Caki2 (cell line): Measurements from ENCODE around the gene ARID3B. TPM values are rescaled to one million over a fixed set of nuclear protein-coding genes. Genes with fewer than 3 reads are reported as not detected.
"Not testable (repeated sequence)": the region's sequence is repeated elsewhere in the genome, so short reads cannot be mapped to it uniquely, and the experiment has no call there.

Source experiments
- DNase-seq: peaks from one replicate; pipeline ENCODE4 v3.0.0-alpha.2; 2015; ENCODE audit warnings: low read depth
- in situ Hi-C: cut with HindIII; loops from 2 replicates; pipeline ENCODE4 v1.10.0; 2016; ENCODE audit warnings: low sequenced_read_pairs, low pct_unique_long_range_greater_than_20kb, mixed read lengths
- total RNA-seq: library from RNA; depleted of rRNA; stranded (reverse); fragments of >200 nt; shearing (Covaris generic); gene quantifications from 2 replicates; pipeline ENCODE4 v1.2.3, GENCODE V29; 2014; ENCODE audit warnings: low replicate concordance

ARID3B gene
- total RNA-seq, 1 experiment from 2014 or later, result 0.68 TPM

GRCh38 chr15:74626752-74627692, 86.0 kb downstream of the ARID3B start:
- DNase-seq, result no peak
- in situ Hi-C loops, result loop anchor here (25.0 kb wide), 1 partner anchor 335 kb away; the partner anchor contains the start of gene RPP25

GRCh38 chr15:74627766-74628165, 86.7 kb downstream of the ARID3B start:
- in situ Hi-C loops, result loop anchor here (25.0 kb wide), 1 partner anchor 335 kb away; the partner anchor contains the start of gene RPP25

GRCh38 chr15:74628199-74628598, 87.2 kb downstream of the ARID3B start:
- DNase-seq, result no peak
- in situ Hi-C loops, result loop anchor here (25.0 kb wide), 1 partner anchor 334 kb away; the partner anchor contains the start of gene RPP25

More at GRCh38 chr15:74627766-74628165, 86.7 kb downstream of the ARID3B start:
- DNase-seq, result no peak

GRCh38 chr15:74628949-74629348, 87.9 kb downstream of the ARID3B start:
- no peak for DNase-seq
- in situ Hi-C loops, result loop anchor here (25.0 kb wide), 1 partner anchor 333 kb away; the partner anchor contains the start of gene RPP25

- in situ Hi-C loops, result loop anchor here (10.0 to 25.0 kb wide), 2 partner anchors 145 to 333 kb away; partner anchors contain the start of gene RPP25
- not testable (repeated sequence) for DNase-seq
These were observed 88.7 kb downstream of the ARID3B start for GRCh38 chr15:74629696-74630095.

GRCh38 chr15:74630284-74631086, 89.5 kb downstream of the ARID3B start:
- DNase-seq, result no peak
- in situ Hi-C loops, result loop anchor here (10.0 to 25.0 kb wide), 2 partner anchors 144 to 332 kb away; partner anchors contain the start of gene RPP25

GRCh38 chr15:74631087-74631385, 90.0 kb downstream of the ARID3B start:
- DNase-seq, result no peak
- in situ Hi-C loops, result loop anchor here (10.0 to 25.0 kb wide), 2 partner anchors 144 to 331 kb away; partner anchors contain the start of gene RPP25

GRCh38 chr15:74631408-74631807, 90.4 kb downstream of the ARID3B start:
- in situ Hi-C loops, result loop anchor here (10.0 to 25.0 kb wide), 2 partner anchors 143 to 331 kb away; partner anchors contain the start of gene RPP25
- DNase-seq, result no peak

GRCh38 chr15:74631935-74632560, 91.0 kb downstream of the ARID3B start:
- in situ Hi-C loops, result loop anchor here (10.0 to 25.0 kb wide), 2 partner anchors 143 to 330 kb away; partner anchors contain the start of gene RPP25
- peak; percentile 35 for DNase-seq

GRCh38 chr15:74632601-74633000, 91.6 kb downstream of the ARID3B start:
- in situ Hi-C loops, result loop anchor here (10.0 to 25.0 kb wide), 2 partner anchors 142 to 330 kb away; partner anchors contain the start of gene RPP25
- DNase-seq, result no peak

GRCh38 chr15:74633781-74634180, 92.8 kb downstream of the ARID3B start:
- no peak for DNase-seq
- in situ Hi-C loops, result loop anchor here (10.0 to 25.0 kb wide), 2 partner anchors 141 to 329 kb away; partner anchors contain the start of gene RPP25

GRCh38 chr15:74635228-74635627, 94.2 kb downstream of the ARID3B start:
- DNase-seq, result peak; percentile 54
- in situ Hi-C loops, result loop anchor here (10.0 to 25.0 kb wide), 2 partner anchors 140 to 327 kb away; partner anchors contain the start of gene RPP25

GRCh38 chr15:74636984-74637383, 96.0 kb downstream of the ARID3B start:
- DNase-seq, result no peak
- in situ Hi-C loops, result loop anchor here (10.0 to 25.0 kb wide), 2 partner anchors 138 to 325 kb away; partner anchors contain the start of gene RPP25

GRCh38 chr15:74641151-74641550, 100.1 kb downstream of the ARID3B start:
- in situ Hi-C loops, result loop anchor here (25.0 kb wide), 1 partner anchor 321 kb away; the partner anchor contains the start of gene RPP25
- DNase-seq, result no peak

GRCh38 chr15:74642348-74642733, 101.3 kb downstream of the ARID3B start:
- in situ Hi-C loops, result loop anchor here (25.0 kb wide), 1 partner anchor 320 kb away; the partner anchor contains the start of gene RPP25
- DNase-seq, result no peak

GRCh38 chr15:74642734-74643664, 102.0 kb downstream of the ARID3B start:
- no peak for DNase-seq

More at GRCh38 chr15:74642734-74643664, 102.0 kb downstream of the ARID3B start:
- in situ Hi-C loops, result loop anchor here (25.0 kb wide), 1 partner anchor 319 kb away; the partner anchor contains the start of gene RPP25
